ENCODE measurements around the gene GARIN5A. TPM values are rescaled to one million over a fixed set of nuclear protein-coding genes. Genes with fewer than 3 reads are reported as not detected.

GARIN5A gene
- total RNA-seq, 1 experiment from 2014 or later = 8.2 TPM

DNA sequence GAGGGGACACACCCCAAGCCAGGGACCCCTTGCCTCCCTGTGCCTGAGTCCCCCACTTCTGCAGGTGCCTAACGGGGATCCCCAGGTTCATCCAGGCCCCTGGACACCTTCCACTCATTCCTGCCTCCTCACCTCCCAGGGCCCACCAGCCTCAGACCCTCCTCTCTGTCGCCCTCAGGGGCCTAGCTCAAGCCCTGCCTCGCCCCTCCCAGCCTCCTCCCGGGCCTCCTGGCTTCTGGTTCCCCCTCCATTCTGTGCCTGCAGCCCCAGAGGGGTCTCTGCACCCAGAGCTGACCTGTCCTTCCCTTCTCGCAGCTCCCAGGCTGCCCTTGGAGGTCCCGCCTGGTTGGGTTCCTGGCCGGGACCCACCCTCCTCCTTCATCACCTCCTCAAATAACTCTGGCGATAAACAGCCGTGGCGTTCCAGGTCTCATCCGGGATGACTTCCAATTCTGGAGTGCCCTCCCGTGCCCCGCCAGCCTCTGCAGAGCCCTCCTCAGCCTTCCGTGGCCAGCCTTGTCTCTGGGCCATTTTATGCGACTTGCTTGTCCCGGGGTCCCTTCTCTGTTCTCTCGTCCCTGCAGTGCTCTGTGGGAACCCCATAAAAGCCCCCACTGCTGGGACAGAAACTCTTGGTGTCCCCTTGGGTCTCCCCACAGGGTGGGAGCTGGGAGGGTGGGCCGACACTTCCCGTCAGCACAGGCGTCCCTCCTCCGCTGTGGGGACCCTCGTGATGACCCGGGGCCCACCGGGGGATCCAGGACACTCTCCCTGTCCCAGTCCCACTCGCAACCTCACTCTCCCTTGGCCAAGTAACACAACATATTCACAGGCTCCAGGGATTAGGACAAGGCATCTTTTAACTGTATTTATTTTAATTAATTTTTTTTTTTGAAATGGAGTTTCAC, 25.2 kb upstream of the GARIN5A start:
- Mint-ChIP-seq H3K4me1 (peaks cover 3% of the 10 kb centered on the region; the same call in 1 of the 2 replicates), H3K27me3 (ENCODE audit: low read depth) (peaks cover 14% of the 10 kb centered on the region), H3K4me3 (no peak overlapping the region), H3K9me3 (no peaks in the 10 kb centered on the region), H3K36me3 (no peaks in the 10 kb centered on the region), H3K27ac (no peak overlapping the region)
- ATAC-seq (no peak), DNase-seq (ENCODE audit: low spot score) (no peak)
- ChIA-PET POLR2A (no interaction called here), CTCF (interaction anchor here (0.7 to 2.4 kb wide), 8 partner anchors 10 to 145 kb away, joined by 3 to 12 read pairs (median 4); partner anchors contain the start of gene JOSD2)
- no peak for TF ChIP-seq MAX (CRISPR knock-in tag; IDR thresholded peaks at IDR 0.05)
- TF ChIP-seq, protein P1, sequence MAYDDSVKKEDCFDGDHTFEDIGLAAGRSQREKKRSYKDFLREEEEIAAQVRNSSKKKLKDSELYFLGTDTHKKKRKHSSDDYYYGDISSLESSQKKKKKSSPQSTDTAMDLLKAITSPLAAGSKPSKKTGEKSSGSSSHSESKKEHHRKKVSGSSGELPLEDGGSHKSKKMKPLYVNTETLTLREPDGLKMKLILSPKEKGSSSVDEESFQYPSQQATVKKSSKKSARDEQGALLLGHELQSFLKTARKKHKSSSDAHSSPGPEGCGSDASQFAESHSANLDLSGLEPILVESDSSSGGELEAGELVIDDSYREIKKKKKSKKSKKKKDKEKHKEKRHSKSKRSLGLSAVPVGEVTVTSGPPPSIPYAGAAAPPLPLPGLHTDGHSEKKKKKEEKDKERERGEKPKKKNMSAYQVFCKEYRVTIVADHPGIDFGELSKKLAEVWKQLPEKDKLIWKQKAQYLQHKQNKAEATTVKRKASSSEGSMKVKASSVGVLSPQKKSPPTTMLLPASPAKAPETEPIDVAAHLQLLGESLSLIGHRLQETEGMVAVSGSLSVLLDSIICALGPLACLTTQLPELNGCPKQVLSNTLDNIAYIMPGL (CRISPR knock-in tag; IDR thresholded peaks at IDR 0.05) = no peak
- TF ChIP-seq, protein P2, sequence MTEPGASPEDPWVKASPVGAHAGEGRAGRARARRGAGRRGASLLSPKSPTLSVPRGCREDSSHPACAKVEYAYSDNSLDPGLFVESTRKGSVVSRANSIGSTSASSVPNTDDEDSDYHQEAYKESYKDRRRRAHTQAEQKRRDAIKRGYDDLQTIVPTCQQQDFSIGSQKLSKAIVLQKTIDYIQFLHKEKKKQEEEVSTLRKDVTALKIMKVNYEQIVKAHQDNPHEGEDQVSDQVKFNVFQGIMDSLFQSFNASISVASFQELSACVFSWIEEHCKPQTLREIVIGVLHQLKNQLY (CRISPR knock-in tag; IDR thresholded peaks at IDR 0.05) = no peak
- no peak for TF ChIP-seq JAZF1 (CRISPR knock-in tag; IDR thresholded peaks at IDR 0.05)
- no peak for TF ChIP-seq ATF1 (CRISPR knock-in tag; IDR thresholded peaks at IDR 0.05)

- CTCF ChIA-PET = interaction anchor here (0.7 to 2.4 kb wide), 8 partner anchors 10 to 144 kb away, joined by 3 to 12 read pairs (median 5); partner anchors contain the start of gene JOSD2
- TF ChIP-seq ZNF281 (CRISPR knock-in tag; IDR thresholded peaks at IDR 0.05) = no peak
- TF ChIP-seq ZNF532 (CRISPR knock-in tag; IDR thresholded peaks at IDR 0.05; ENCODE audit: borderline replicate concordance) = no peak
- TF ChIP-seq CREB1 (CRISPR knock-in tag; IDR thresholded peaks at IDR 0.05) = no peak
- TF ChIP-seq TEAD1 (CRISPR knock-in tag; IDR thresholded peaks at IDR 0.05) = no peak
- no peak for TF ChIP-seq FOXJ3 (CRISPR knock-in tag; IDR thresholded peaks at IDR 0.05; ENCODE audit: borderline replicate concordance)
- TF ChIP-seq AR (CRISPR knock-in tag; IDR thresholded peaks at IDR 0.05) = no peak
- TF ChIP-seq CBFB (CRISPR knock-in tag; IDR thresholded peaks at IDR 0.05; ENCODE audit: low read depth) = no peak
- TF ChIP-seq FOXP4 (CRISPR knock-in tag; IDR thresholded peaks at IDR 0.05) = no peak
- no peak for TF ChIP-seq KAT7 (CRISPR knock-in tag; IDR thresholded peaks at IDR 0.05; ENCODE audit: borderline replicate concordance)
- TF ChIP-seq, protein P3, sequence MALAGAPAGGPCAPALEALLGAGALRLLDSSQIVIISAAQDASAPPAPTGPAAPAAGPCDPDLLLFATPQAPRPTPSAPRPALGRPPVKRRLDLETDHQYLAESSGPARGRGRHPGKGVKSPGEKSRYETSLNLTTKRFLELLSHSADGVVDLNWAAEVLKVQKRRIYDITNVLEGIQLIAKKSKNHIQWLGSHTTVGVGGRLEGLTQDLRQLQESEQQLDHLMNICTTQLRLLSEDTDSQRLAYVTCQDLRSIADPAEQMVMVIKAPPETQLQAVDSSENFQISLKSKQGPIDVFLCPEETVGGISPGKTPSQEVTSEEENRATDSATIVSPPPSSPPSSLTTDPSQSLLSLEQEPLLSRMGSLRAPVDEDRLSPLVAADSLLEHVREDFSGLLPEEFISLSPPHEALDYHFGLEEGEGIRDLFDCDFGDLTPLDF (CRISPR knock-in tag; IDR thresholded peaks at IDR 0.05) = no peak
These were observed 24.5 kb upstream of the GARIN5A start for GRCh38 chr19:50501186-50501567.

More at GRCh38 chr19:50501186-50501567, 24.5 kb upstream of the GARIN5A start:
- Mint-ChIP-seq H3K27me3 (ENCODE audit: low read depth) (peaks cover 18% of the 10 kb centered on the region), H3K4me3 (no peak overlapping the region), H3K9me3 (no peaks in the 10 kb centered on the region), H3K4me1 (peaks cover 3% of the 10 kb centered on the region; the same call in 1 of the 2 replicates), H3K27ac (no peak overlapping the region), H3K36me3 (no peaks in the 10 kb centered on the region)
- no peak for ATAC-seq
- POLR2A ChIA-PET = interaction anchor here (1.0 kb wide), 1 partner anchor 99 kb away, joined by 3 read pairs; no protein-coding TSS in a partner anchor
- no peak for DNase-seq (ENCODE audit: low spot score)

Measured in WTC11 (cell line).